Transverse colon (tissue), 4 donors: ENCODE data around the gene GSG1. TPM values are rescaled to one million over a fixed set of nuclear protein-coding genes. Genes with fewer than 3 reads are reported as not detected.

Source experiments
- DNase-seq: peaks from one replicate; pipeline ENCODE4 v3.0.0-alpha.2; 2019
- H3K27ac ChIP-seq, 4 donors: fragments of 200-600 bp; sonication (generic); 2 replicates each; pipeline ENCODE4 v1.5.1; 2016 to 2018; ENCODE audit warnings: inconsistent platforms in 4 of 4
- H3K27me3 ChIP-seq: fragments of 200-600 bp; sonication (generic); 2 replicates; pipeline ENCODE4 v1.5.1; 2017; ENCODE audit warnings: inconsistent platforms
- H3K36me3 ChIP-seq, 4 donors: fragments of 200-600 bp; sonication (generic); 2 replicates each; pipeline ENCODE4 v1.5.1; 2017 to 2019; ENCODE audit warnings: inconsistent platforms in 4 of 4
- H3K4me1 ChIP-seq, 4 donors: fragments of 200-600 bp; sonication (generic); 2 replicates each; pipeline ENCODE4 v1.5.1; 2017 to 2020; ENCODE audit warnings: inconsistent platforms in 4 of 4
- H3K4me3 ChIP-seq, 4 donors: fragments of 200-600 bp; sonication (generic); 1 replicate in 1 of 4; 2 replicates in 3 of 4; pipeline versions ENCODE4 v1.5.1 to v1.6.1; 2017 to 2019; ENCODE audit warnings: inconsistent platforms in 4 of 4
- H3K9me3 ChIP-seq, 2 donors: fragments of 200-600 bp; sonication (generic); 2 replicates each; pipeline ENCODE4 v1.5.1; 2017 to 2019; ENCODE audit warnings: inconsistent platforms in 2 of 2
- EP300 ChIP-seq: sonication (generic); formaldehyde crosslinking; IDR thresholded peaks from one replicate; pipeline ENCODE4 v1.6.1; 2017; ENCODE audit warnings: antibody characterized with exemption, low read depth
- POLR2A ChIP-seq: fragments of 450-650 bp; IDR thresholded peaks from one replicate; pipeline ENCODE4 v1.6.1; 2016; ENCODE audit warnings: antibody characterized with exemption, mild to moderate bottlenecking, moderate library complexity
- POLR2AphosphoS5 ChIP-seq, 3 donors: sonication (generic); formaldehyde crosslinking; IDR thresholded peaks; one replicate each; pipeline ENCODE4 v1.6.1; 2016; ENCODE audit warnings: antibody characterized with exemption in 3 of 3
- WGBS, 2 donors: methylation state at CpG; one replicate each; pipeline ENCODE4 v1.1.5; 2018; ENCODE audit warnings: low coverage in 1 of 2; 5-methylcytosine and 5-hydroxymethylcytosine counted together
- in situ Hi-C, 4 donors: fragments of 200-750 bp; cut with MboI; loops; one replicate each; pipeline versions ENCODE4 v1.15.0 to v1.15.1; 2017; ENCODE audit warnings: low sequenced_read_pairs in 3 of 4, low pct_ligation_motif_present in 1 of 4, low pct_unique_long_range_greater_than_20kb in 1 of 4
- intact Hi-C: fragments of 100-400 bp; cut with DNase I; formaldehyde crosslinking; loops from one replicate; pipeline ENCODE4 v1.15.1; 2023; ENCODE audit warnings: low total_unique reads
- total RNA-seq, 4 donors: library from RNA; depleted of rRNA; stranded (reverse); fragments of >200 nt; gene quantifications; one replicate each; pipeline ENCODE4 v1.1.0, GENCODE V29; 2016
- TF ChIP-seq, protein P1 (sequence below), 5 experiments: fragments of 200-600 bp in 3 of 5; fragments of 450-650 bp in 2 of 5; sonication (generic) in 3 of 5; IDR thresholded peaks; 1 replicate in 2 of 5; 2 replicates in 3 of 5; pipeline ENCODE4 v1.5.1; 2016 to 2017; ENCODE audit warnings: antibody characterized with exemption in 5 of 5, inconsistent platforms in 3 of 5, mild to moderate bottlenecking in 2 of 5, moderate library complexity in 1 of 5

GSG1 gene
- total RNA-seq, 4 donors from 2014 or later: not detected

DNA sequence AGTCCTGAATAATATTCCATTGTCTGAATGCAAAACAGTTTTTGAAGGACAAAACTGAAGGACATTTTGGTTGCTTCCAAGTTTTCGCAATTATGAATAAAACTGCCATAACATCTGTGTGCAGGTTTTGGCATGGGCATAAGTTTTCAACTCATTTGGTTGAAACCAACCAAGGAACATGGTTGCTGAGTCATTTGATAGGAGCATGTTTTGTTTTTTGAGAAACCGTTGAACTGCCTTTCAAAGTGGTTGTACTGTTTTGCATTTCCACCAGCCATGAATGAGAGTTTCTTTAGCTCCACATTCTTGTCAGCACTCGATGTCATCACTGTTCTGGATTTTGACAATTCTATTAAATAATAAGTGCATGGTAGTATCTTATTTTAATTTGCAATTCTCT, 23.0 kb upstream of the GSG1 start:
- no peak for TF ChIP-seq EP300
- TF ChIP-seq, protein P1, sequence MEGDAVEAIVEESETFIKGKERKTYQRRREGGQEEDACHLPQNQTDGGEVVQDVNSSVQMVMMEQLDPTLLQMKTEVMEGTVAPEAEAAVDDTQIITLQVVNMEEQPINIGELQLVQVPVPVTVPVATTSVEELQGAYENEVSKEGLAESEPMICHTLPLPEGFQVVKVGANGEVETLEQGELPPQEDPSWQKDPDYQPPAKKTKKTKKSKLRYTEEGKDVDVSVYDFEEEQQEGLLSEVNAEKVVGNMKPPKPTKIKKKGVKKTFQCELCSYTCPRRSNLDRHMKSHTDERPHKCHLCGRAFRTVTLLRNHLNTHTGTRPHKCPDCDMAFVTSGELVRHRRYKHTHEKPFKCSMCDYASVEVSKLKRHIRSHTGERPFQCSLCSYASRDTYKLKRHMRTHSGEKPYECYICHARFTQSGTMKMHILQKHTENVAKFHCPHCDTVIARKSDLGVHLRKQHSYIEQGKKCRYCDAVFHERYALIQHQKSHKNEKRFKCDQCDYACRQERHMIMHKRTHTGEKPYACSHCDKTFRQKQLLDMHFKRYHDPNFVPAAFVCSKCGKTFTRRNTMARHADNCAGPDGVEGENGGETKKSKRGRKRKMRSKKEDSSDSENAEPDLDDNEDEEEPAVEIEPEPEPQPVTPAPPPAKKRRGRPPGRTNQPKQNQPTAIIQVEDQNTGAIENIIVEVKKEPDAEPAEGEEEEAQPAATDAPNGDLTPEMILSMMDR (IDR thresholded peaks at IDR 0.05): no peak
- TF ChIP-seq POLR2A: no peak
- TF ChIP-seq POLR2AphosphoS5 (IDR thresholded peaks at IDR 0.05): no peak
- Histone ChIP-seq H3K27ac (no peak overlapping the region), H3K36me3 (no peaks in the 10 kb centered on the region), H3K27me3 (peaks cover 7% of the 10 kb centered on the region), H3K4me1 (no peaks in the 10 kb centered on the region), H3K9me3 (no peaks in the 10 kb centered on the region), H3K4me3 (no peak overlapping the region)
- no peak for DNase-seq
- intact Hi-C loops: no loop called here
- in situ Hi-C loops: no loop called here
- 70 to 84% methylated on average over 3 of the region's 3 CpGs for WGBS, 2 donors

DNA sequence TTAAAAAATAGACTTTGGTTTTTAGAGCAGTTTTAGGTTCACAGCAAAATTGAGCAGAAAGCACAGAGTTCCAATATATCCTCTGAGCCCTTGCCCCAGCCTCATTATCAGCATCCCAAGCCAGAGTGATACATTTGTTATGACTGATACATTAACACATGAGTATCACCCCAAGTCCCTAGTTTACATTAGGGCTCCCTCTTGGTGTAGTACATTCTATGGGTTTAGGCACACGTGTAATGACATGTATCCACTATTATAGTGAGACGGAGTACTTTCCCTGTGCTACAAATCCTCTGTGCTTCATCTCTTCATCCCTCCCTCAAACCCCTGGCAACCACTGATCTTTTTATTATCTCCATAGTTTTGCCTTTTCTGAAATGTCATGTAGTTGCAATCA, 22.5 kb upstream of the GSG1 start:
- intact Hi-C loops: no loop called here
- no peak for DNase-seq
- peaks cover 7% of the 10 kb centered on the region for H3K27me3 ChIP-seq
- 80 to 86% methylated on average over 1 to 2 of the region's 2 CpGs for WGBS, 2 donors
- H3K4me3 ChIP-seq: no peak overlapping the region
- no peak overlapping the region for H3K27ac ChIP-seq
- H3K9me3 ChIP-seq: no peaks in the 10 kb centered on the region
- in situ Hi-C loops: no loop called here
- TF ChIP-seq, protein P1 (IDR thresholded peaks at IDR 0.05): no peak
- TF ChIP-seq EP300: no peak
- no peak for TF ChIP-seq POLR2AphosphoS5 (IDR thresholded peaks at IDR 0.05)
- TF ChIP-seq POLR2A: no peak
- H3K36me3 ChIP-seq: no peaks in the 10 kb centered on the region
- H3K4me1 ChIP-seq: no peaks in the 10 kb centered on the region

DNA sequence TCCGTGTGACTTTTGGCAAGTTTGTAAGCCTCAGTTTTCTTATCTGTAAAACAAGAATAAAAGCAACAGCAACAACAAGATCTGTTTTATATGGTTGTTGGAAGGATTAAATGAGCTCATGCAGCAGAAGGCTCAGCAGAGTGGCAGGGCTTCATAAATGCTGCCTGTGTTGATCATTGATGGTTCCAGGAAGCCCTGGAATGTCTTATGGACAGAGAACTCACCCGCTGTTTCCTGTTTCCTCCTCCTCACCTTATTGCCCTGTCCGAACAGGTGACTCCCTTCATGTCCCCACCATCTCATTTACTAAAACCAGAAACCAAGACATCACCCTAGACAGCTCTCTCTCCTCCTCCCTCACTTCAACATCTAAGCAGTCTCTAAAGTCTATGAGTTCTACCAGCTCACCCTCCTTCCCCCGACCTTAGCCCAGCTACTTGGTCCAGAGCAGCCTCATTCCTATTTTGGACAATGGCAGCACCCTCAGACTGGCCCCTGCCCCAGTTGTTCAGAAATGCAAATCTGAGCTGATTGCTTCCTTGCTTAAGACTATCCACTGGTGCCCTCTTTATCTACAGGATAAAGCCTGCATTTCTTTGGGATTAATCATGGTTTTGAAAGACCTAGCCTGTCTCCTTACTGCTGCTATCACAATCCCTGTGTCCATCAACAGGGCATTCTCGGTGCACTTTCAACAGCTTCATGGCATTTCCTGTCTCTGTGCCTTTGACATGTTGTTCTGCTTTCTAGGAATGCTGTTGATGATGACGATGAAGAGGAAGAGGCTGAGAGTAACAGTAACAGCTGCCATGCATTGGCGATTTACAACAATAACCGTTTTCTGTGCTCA, 21.4 kb upstream of the GSG1 start:
- Histone ChIP-seq H3K27ac (no peak overlapping the region), H3K36me3 (no peaks in the 10 kb centered on the region), H3K4me3 (no peak overlapping the region), H3K4me1 (no peaks in the 10 kb centered on the region), H3K9me3 (no peaks in the 10 kb centered on the region), H3K27me3 (peaks cover 7% of the 10 kb centered on the region)
- no peak for DNase-seq
- intact Hi-C loops: no loop called here
- TF ChIP-seq POLR2A (no peak), POLR2AphosphoS5 (IDR thresholded peaks at IDR 0.05) (no peak), EP300 (no peak)
- TF ChIP-seq, protein P1 (IDR thresholded peaks at IDR 0.05): no peak
- WGBS, 2 donors: 76 to 78% methylated on average over 8 of the region's 8 CpGs
- in situ Hi-C loops: no loop called here

DNA sequence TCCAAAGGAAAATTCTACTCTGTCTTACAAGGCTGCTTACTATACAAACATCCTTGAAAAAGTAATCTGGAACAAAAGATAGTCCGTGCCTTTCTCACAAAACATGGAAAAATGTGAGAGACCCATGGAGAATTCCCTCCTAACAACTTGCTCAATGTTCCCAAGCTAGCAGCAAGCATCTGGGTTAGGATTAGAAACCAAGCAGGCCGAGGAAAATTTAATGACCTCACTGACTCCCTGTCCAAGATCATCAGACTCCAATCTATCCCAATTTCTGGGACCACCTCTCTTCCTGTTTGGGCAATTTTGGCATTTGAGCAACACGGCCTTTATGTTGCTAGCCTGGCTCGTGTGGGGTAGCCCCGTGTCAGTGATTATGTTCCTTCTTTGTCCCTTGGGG, 18.1 kb upstream of the GSG1 start:
- no peak for DNase-seq
- H3K9me3 ChIP-seq: no peaks in the 10 kb centered on the region
- in situ Hi-C loops (no loop called here), intact Hi-C loops (no loop called here)
- no peak overlapping the region for H3K4me3 ChIP-seq
- H3K4me1 ChIP-seq: no peaks in the 10 kb centered on the region
- WGBS, 2 donors: 81 to 100% methylated on average over 2 to 5 of the region's 5 CpGs
- H3K27me3 ChIP-seq: no peaks in the 10 kb centered on the region
- no peak overlapping the region for H3K27ac ChIP-seq
- no peaks in the 10 kb centered on the region for H3K36me3 ChIP-seq
- TF ChIP-seq, protein P1 (IDR thresholded peaks at IDR 0.05): no peak
- no peak for TF ChIP-seq EP300
- no peak for TF ChIP-seq POLR2AphosphoS5 (IDR thresholded peaks at IDR 0.05)
- no peak for TF ChIP-seq POLR2A
